ENCODE data around the gene HSF2BP.

- TF ChIP-seq EP300 (IDR thresholded peaks at IDR 0.05) (no peak), POLR2A (IDR thresholded peaks at IDR 0.05) (no peak)
- TF ChIP-seq, protein P1, sequence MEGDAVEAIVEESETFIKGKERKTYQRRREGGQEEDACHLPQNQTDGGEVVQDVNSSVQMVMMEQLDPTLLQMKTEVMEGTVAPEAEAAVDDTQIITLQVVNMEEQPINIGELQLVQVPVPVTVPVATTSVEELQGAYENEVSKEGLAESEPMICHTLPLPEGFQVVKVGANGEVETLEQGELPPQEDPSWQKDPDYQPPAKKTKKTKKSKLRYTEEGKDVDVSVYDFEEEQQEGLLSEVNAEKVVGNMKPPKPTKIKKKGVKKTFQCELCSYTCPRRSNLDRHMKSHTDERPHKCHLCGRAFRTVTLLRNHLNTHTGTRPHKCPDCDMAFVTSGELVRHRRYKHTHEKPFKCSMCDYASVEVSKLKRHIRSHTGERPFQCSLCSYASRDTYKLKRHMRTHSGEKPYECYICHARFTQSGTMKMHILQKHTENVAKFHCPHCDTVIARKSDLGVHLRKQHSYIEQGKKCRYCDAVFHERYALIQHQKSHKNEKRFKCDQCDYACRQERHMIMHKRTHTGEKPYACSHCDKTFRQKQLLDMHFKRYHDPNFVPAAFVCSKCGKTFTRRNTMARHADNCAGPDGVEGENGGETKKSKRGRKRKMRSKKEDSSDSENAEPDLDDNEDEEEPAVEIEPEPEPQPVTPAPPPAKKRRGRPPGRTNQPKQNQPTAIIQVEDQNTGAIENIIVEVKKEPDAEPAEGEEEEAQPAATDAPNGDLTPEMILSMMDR (IDR thresholded peaks at IDR 0.05) = no peak
These were observed 14.7 kb downstream of the HSF2BP start for GRCh38 chr21:43644609-43645008.

Measured in suprapubic skin (tissue), 3 donors.